ENCODE measurements around the gene GPHN.

GRCh38 chr14:66975251-66975650, 467.3 kb downstream of the GPHN start:
- TF ChIP-seq POLR2AphosphoS5 (IDR thresholded peaks at IDR 0.05; ENCODE audit: low read depth, low read length) (no peak), TAF1 (IDR thresholded peaks at IDR 0.05; ENCODE audit: borderline replicate concordance, low read depth, low read length) (no peak), POLR2A (IDR thresholded peaks at IDR 0.05; ENCODE audit: low read depth, low read length) (no peak)
